ENCODE measurements around the gene CACNA1I.
"Not testable (repeated sequence)": the region's sequence is repeated elsewhere in the genome, so short reads cannot be mapped to it uniquely, and the experiment has no call there.

DNA sequence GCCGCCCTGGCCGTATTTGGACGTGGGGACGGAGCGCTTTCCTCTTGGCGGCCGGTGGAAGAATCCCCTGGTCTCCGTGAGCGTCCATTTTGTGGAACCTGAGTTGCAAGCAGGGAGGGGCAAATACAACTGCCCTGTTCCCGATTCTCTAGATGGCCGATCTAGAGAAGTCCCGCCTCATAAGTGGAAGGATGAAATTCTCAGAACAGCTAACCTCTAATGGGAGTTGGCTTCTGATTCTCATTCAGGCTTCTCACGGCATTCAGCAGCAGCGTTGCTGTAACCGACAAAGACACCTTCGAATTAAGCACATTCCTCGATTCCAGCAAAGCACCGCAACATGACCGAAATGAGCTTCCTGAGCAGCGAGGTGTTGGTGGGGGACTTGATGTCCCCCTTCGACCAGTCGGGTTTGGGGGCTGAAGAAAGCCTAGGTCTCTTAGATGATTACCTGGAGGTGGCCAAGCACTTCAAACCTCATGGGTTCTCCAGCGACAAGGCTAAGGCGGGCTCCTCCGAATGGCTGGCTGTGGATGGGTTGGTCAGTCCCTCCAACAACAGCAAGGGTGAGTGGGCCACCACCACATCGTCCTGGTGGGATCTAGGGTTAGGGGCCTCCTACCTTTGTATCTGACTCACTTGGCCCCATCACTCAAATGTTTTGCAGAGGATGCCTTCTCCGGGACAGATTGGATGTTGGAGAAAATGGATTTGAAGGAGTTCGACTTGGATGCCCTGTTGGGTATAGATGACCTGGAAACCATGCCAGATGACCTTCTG lies 49.3 kb upstream of the CACNA1I start:
- not testable (repeated sequence) for TF ChIP-seq EZH2 (IDR thresholded peaks at IDR 0.05; ENCODE audit: insufficient read depth, low read length)
- TF ChIP-seq, protein P1, sequence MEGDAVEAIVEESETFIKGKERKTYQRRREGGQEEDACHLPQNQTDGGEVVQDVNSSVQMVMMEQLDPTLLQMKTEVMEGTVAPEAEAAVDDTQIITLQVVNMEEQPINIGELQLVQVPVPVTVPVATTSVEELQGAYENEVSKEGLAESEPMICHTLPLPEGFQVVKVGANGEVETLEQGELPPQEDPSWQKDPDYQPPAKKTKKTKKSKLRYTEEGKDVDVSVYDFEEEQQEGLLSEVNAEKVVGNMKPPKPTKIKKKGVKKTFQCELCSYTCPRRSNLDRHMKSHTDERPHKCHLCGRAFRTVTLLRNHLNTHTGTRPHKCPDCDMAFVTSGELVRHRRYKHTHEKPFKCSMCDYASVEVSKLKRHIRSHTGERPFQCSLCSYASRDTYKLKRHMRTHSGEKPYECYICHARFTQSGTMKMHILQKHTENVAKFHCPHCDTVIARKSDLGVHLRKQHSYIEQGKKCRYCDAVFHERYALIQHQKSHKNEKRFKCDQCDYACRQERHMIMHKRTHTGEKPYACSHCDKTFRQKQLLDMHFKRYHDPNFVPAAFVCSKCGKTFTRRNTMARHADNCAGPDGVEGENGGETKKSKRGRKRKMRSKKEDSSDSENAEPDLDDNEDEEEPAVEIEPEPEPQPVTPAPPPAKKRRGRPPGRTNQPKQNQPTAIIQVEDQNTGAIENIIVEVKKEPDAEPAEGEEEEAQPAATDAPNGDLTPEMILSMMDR (IDR thresholded peaks at IDR 0.05; ENCODE audit: insufficient read depth, low read depth, low read length), result not testable (repeated sequence)

Data from astrocyte (in vitro differentiated cells and primary cell).